ENCODE data around the gene CUBN. TPM values are rescaled to one million over a fixed set of nuclear protein-coding genes. Genes with fewer than 3 reads are reported as not detected.
A peak's percentile ranks its signal among the peaks of the same experiment; 100 is the strongest.

Gene CUBN
- total and polyA plus RNA-seq, 10 of the 15 experiments (the other 5 are each of a cell fraction or from before 2014, with no cell fraction given): under 0.01 to 0.14 (median 0.02) TPM; not detected in 6

DNA sequence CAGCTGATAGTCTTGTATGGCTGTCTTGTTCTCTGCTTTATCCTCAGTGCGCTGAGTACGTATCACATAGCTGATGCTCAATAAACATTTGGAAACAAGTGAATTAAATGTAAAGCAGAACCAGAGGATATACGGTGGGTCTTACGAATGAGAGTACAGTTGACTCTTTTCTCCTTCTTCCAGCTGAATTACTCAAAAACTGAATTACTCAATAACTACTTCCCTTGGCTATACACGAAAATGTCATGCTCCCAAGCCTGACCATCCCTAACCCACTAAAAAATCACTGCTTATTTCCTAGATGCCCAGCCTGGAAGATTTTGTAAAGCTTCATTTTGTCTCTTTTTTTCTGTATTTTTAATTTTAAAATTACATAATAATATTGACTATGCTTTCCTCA is 309.2 kb downstream of the CUBN start (continued):
- TF ChIP-seq, protein P1, sequence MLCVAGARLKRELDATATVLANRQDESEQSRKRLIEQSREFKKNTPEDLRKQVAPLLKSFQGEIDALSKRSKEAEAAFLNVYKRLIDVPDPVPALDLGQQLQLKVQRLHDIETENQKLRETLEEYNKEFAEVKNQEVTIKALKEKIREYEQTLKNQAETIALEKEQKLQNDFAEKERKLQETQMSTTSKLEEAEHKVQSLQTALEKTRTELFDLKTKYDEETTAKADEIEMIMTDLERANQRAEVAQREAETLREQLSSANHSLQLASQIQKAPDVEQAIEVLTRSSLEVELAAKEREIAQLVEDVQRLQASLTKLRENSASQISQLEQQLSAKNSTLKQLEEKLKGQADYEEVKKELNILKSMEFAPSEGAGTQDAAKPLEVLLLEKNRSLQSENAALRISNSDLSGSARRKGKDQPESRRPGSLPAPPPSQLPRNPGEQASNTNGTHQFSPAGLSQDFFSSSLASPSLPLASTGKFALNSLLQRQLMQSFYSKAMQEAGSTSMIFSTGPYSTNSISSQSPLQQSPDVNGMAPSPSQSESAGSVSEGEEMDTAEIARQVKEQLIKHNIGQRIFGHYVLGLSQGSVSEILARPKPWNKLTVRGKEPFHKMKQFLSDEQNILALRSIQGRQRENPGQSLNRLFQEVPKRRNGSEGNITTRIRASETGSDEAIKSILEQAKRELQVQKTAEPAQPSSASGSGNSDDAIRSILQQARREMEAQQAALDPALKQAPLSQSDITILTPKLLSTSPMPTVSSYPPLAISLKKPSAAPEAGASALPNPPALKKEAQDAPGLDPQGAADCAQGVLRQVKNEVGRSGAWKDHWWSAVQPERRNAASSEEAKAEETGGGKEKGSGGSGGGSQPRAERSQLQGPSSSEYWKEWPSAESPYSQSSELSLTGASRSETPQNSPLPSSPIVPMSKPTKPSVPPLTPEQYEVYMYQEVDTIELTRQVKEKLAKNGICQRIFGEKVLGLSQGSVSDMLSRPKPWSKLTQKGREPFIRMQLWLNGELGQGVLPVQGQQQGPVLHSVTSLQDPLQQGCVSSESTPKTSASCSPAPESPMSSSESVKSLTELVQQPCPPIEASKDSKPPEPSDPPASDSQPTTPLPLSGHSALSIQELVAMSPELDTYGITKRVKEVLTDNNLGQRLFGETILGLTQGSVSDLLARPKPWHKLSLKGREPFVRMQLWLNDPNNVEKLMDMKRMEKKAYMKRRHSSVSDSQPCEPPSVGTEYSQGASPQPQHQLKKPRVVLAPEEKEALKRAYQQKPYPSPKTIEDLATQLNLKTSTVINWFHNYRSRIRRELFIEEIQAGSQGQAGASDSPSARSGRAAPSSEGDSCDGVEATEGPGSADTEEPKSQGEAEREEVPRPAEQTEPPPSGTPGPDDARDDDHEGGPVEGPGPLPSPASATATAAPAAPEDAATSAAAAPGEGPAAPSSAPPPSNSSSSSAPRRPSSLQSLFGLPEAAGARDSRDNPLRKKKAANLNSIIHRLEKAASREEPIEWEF (IDR thresholded peaks at IDR 0.05; ENCODE audit: insufficient replicate concordance, low read depth, low read length): no peak
- no peak for TF ChIP-seq BRCA1 (IDR thresholded peaks at IDR 0.05; ENCODE audit: low read depth, low read length)
- no peak for TF ChIP-seq NFYA (IDR thresholded peaks at IDR 0.05; ENCODE audit: borderline replicate concordance, low read depth, low read length)
- no peak for TF ChIP-seq NR2F1 (conservative IDR thresholded peaks at IDR 0.05)
- TF ChIP-seq RAD51 (IDR thresholded peaks at IDR 0.05): no peak

DNA sequence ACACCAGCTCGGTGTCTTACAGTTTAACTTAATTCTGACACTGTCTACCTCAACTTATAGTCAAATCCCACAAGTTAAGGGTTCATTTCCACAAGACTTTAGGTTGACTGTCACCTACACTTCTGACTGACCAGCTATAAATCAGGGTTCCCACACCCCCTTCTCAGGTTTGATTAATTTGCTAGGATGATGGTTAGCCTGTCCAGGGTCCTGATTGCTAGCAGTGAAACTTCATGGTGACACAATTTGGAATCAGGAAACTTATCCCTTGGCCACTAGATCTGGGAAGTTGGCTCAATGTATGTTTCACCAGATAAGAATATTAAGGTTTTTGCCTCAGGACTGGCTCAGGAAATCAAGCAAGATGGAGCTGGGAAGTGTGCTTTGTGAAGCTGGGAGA is 309.6 kb downstream of the CUBN start:
- ChIA-PET POLR2A (no interaction called here), SMC1A (ENCODE audit: uncharacterized antibody, unreplicated experiment) (interaction anchor here (0.7 kb wide), 1 partner anchor 77 kb away, joined by 3 read pairs; no protein-coding TSS in a partner anchor), CTCF (interaction anchor here (1.7 kb wide), 1 partner anchor 449 kb away, joined by 3 read pairs; no protein-coding TSS in a partner anchor), RAD21 (ENCODE audit: unreplicated experiment) (no interaction called here)
- in situ Hi-C loops (cut with MboI): loop anchor here (25.0 kb wide), 1 partner anchor 1842 kb away; the partner anchor contains the start of genes ARL5B and NSUN6
- 22% methylated on average over 1 of the region's 1 CpG for WGBS (ENCODE audit: insufficient coverage, insufficient replicate concordance, low lambda C conversion rate, missing lambda C conversion rate)
- Histone ChIP-seq H3K79me2 (ENCODE audit: control insufficient read depth, insufficient read depth, low read length) (peaks cover 17% of the 10 kb centered on the region), H3K27me3 (replicated peaks in 1 of 2; ENCODE audit: control insufficient read depth in 2 of 2, insufficient read depth in 2 of 2, low read length in 1 of 2) (no peaks in the 10 kb centered on the region; a peak in 1 of 4 replicates), H3K4me3 (no peak overlapping the region), H3K4me1 (ENCODE audit: control insufficient read depth, insufficient read depth, low read length) (no peaks in the 10 kb centered on the region), H2AFZ (ENCODE audit: control insufficient read depth, low read depth, low read length) (no peak overlapping the region), H3K36me3 (ENCODE audit: control insufficient read depth in 2 of 2, insufficient read depth in 2 of 2, low read length in 1 of 2) (no peaks in the 10 kb centered on the region), H3K9ac (ENCODE audit: control insufficient read depth, insufficient read depth, low read length) (no peak overlapping the region), H3K9me3 (replicated peaks; ENCODE audit: control insufficient read depth, insufficient read depth, low read length) (peaks cover 4% of the 10 kb centered on the region; the same call in 2 of the 3 replicates), H3K27ac (ENCODE audit: control insufficient read depth, insufficient read depth) (no peak overlapping the region), H3K4me2 (ENCODE audit: control insufficient read depth, insufficient read depth) (no peak overlapping the region), H4K20me1 (ENCODE audit: control insufficient read depth, insufficient read depth) (no peaks in the 10 kb centered on the region; the same call in 1 of the 2 replicates)
- no peak for DNase-seq (ENCODE audit: low read depth, low spot score)
- FAIRE-seq: no peak
- no TSS peak for BruUV-seq (replicated peaks)
- TF ChIP-seq PAX5 (IDR thresholded peaks at IDR 0.05; ENCODE audit: borderline replicate concordance, low read depth, low read length): no peak
- TF ChIP-seq, protein P2, sequence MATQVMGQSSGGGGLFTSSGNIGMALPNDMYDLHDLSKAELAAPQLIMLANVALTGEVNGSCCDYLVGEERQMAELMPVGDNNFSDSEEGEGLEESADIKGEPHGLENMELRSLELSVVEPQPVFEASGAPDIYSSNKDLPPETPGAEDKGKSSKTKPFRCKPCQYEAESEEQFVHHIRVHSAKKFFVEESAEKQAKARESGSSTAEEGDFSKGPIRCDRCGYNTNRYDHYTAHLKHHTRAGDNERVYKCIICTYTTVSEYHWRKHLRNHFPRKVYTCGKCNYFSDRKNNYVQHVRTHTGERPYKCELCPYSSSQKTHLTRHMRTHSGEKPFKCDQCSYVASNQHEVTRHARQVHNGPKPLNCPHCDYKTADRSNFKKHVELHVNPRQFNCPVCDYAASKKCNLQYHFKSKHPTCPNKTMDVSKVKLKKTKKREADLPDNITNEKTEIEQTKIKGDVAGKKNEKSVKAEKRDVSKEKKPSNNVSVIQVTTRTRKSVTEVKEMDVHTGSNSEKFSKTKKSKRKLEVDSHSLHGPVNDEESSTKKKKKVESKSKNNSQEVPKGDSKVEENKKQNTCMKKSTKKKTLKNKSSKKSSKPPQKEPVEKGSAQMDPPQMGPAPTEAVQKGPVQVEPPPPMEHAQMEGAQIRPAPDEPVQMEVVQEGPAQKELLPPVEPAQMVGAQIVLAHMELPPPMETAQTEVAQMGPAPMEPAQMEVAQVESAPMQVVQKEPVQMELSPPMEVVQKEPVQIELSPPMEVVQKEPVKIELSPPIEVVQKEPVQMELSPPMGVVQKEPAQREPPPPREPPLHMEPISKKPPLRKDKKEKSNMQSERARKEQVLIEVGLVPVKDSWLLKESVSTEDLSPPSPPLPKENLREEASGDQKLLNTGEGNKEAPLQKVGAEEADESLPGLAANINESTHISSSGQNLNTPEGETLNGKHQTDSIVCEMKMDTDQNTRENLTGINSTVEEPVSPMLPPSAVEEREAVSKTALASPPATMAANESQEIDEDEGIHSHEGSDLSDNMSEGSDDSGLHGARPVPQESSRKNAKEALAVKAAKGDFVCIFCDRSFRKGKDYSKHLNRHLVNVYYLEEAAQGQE (IDR thresholded peaks at IDR 0.05; ENCODE audit: low read depth, low read length): peak; percentile 32; the same call in 1 of the 2 replicates
- ATAC-seq: no peak
- intact Hi-C loops (cut with micrococcal nuclease; ENCODE audit: unreplicated experiment): no loop called here

Data from GM12878 (cell line).